Immature natural killer cell (primary cell): ENCODE measurements around the gene DOCK4. TPM values are rescaled to one million over a fixed set of nuclear protein-coding genes. Genes with fewer than 3 reads are reported as not detected.

Source experiments
- DNase-seq, 3 donors: peaks; one replicate each; pipeline ENCODE4 v3.0.0; 2022; ENCODE audit warnings: mixed read lengths in 1 of 3
- H3K27ac Mint-ChIP-seq, 6 donors: one replicate each; pipeline ENCODE4 v1.8.0; 2020; ENCODE audit warnings: mixed read lengths in 6 of 6, mild to moderate bottlenecking in 5 of 6, inconsistent platforms in 4 of 6, moderate library complexity in 3 of 6
- H3K27me3 Mint-ChIP-seq, 3 donors: one replicate each; pipeline ENCODE4 v1.8.0; 2020 to 2021; ENCODE audit warnings: low read depth in 3 of 3, mild to moderate bottlenecking in 3 of 3, mixed read lengths in 3 of 3, moderate library complexity in 3 of 3, inconsistent platforms in 1 of 3
- H3K36me3 Mint-ChIP-seq, 3 donors: one replicate each; pipeline ENCODE4 v1.8.0; 2020; ENCODE audit warnings: mixed read lengths in 3 of 3, inconsistent platforms in 2 of 3, mild to moderate bottlenecking in 2 of 3
- H3K4me1 Mint-ChIP-seq, 2 donors: one replicate each; pipeline ENCODE4 v1.8.0; 2020; ENCODE audit warnings: inconsistent platforms in 2 of 2, mild to moderate bottlenecking in 2 of 2, mixed read lengths in 2 of 2, moderate library complexity in 1 of 2
- H3K4me3 Mint-ChIP-seq, 5 donors: one replicate each; pipeline ENCODE4 v1.8.0; 2020; ENCODE audit warnings: mild to moderate bottlenecking in 5 of 5, mixed read lengths in 5 of 5, inconsistent platforms in 3 of 5, moderate library complexity in 3 of 5
- H3K9me3 Mint-ChIP-seq, 6 donors: one replicate each; pipeline ENCODE4 v1.8.0; 2020; ENCODE audit warnings: mild to moderate bottlenecking in 6 of 6, mixed read lengths in 6 of 6, inconsistent platforms in 4 of 6, moderate library complexity in 3 of 6
- polyA plus RNA-seq, 3 donors: library from polyadenylated mRNA; unstranded; fragments of 300-500 nt; fragmentation: Illumina TruSeq; gene quantifications; one replicate each; pipeline ENCODE4 v1.2.3, GENCODE V29; 2021

DOCK4 gene
- polyA plus RNA-seq, 3 donors from 2014 or later, result 0.18 TPM; not detected in 2

DNA sequence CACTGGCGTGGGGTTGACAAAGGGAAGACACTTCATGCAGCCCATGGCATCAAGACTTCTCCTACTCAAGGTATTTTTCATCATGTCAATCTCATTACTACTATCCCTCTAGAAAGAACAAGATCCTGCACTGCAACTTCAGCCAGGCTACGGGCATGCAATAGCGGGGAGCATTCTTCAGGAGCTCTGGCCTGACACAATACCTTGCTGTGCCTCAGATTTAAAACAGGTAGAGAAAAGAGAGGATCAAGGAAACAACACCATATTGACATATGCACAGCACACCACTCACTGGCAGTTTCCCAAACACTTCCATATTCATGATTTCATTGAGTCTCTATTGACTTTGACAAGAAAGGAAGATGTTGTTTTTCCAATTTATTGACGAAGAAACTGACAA is 51.5 kb downstream of the DOCK4 start:
- no peak overlapping the region for H3K27ac Mint-ChIP-seq
- H3K4me1 Mint-ChIP-seq, result peaks cover 0 to 6% of the 10 kb centered on the region in 2 donors
- peaks cover 2 to 7% (median 3%) of the 10 kb centered on the region in 3 donors for H3K27me3 Mint-ChIP-seq
- no peak for DNase-seq
- no peaks in the 10 kb centered on the region for H3K9me3 Mint-ChIP-seq
- no peak overlapping the region for H3K4me3 Mint-ChIP-seq
- H3K36me3 Mint-ChIP-seq, result no peaks in the 10 kb centered on the region

DNA sequence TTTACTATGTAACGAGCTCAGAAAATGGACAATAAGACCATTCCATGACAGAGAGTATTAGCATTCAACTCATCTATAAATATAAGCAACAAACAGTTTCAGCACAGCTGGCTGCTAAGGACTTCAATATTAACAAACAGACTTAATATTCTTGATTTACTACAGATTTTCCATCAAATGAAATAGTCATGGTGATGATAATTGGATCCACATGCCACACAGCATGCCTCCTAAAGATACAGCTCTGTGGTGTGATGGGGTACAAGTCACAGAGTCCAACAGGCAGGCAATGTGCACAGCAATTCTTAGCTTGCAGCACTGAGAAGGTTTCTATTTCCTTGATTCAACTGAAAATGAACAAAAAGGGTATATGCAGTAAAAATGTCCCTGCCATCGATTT is 54.0 kb downstream of the DOCK4 start:
- DNase-seq, result no peak
- H3K9me3 Mint-ChIP-seq, result peaks cover 0 to 2% (median 0%) of the 10 kb centered on the region in 6 donors
- no peaks in the 10 kb centered on the region for H3K36me3 Mint-ChIP-seq
- H3K4me1 Mint-ChIP-seq, result peaks cover 0 to 4% of the 10 kb centered on the region in 2 donors
- H3K27me3 Mint-ChIP-seq, result peaks cover 2 to 5% (median 3%) of the 10 kb centered on the region in 3 donors
- no peak overlapping the region for H3K4me3 Mint-ChIP-seq
- H3K27ac Mint-ChIP-seq, result no peak overlapping the region

DNA sequence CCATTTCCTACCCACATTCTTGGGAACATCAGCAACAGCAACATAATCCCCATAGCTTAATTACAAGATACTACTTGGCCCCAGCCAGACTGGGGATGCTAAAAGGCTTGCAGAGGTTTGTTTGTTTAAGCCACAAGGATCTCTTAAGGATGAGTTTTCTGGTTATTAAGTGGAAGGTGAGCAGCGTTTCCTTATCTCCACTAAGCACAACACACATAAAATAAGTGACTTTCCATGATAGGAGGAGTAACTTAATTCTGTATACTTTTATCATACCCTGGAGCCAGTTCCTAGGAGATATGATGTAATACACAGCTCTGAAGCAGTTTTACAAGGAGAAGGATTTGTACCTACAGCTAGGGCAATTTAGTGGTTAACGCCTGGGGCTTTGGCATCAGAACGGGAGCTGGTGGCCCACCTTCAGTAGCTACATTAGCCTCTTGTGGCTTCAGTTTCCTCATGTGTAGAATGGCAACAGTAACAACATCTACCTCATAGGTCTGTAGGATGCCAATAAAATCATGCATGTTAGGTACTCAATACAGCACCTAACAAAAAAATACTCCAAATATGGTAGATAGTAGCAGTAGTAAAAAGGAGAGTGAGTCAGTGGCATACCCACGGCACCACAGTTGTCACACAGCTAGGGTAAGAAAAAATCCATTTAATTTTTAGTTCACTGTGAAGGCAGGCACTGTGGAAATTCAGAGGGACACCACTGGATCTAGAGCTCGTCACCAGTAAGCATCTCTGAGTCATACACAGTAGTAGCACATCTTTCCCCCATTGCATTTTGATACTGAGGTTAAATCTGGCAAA is 55.2 kb downstream of the DOCK4 start:
- Mint-ChIP-seq H3K27ac (no peak overlapping the region), H3K4me1 (no peaks in the 10 kb centered on the region)
- DNase-seq, result no peak

DNA sequence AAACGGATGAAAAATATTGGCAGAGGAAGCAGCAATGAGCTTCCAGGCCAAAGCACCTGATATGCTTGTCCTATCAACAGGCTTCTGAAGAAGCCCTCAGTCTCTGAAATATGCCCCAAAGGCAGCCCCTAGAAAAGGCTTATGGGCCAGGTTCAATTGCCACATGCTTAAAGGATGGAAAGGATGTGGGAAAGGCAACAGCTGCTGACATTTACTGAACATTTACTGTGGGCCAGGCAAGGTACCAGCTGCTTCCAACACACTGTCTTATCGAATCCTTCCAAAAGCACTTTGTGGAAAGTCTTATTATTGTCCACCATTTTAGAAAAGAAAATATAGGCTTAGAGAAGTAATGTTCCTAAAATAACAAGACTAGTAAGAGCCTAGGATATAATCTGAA is 56.5 kb downstream of the DOCK4 start:
- Mint-ChIP-seq H3K36me3 (no peaks in the 10 kb centered on the region), H3K4me1 (no peaks in the 10 kb centered on the region), H3K27ac (no peak overlapping the region), H3K9me3 (peaks cover 0 to 2% (median 0%) of the 10 kb centered on the region in 6 donors), H3K4me3 (no peak overlapping the region), H3K27me3 (peaks cover 1 to 5% (median 3%) of the 10 kb centered on the region in 3 donors)
- DNase-seq, result no peak

More for the DNA sequence above, 55.2 kb downstream of the DOCK4 start:
- Mint-ChIP-seq H3K4me3 (no peak overlapping the region), H3K27me3 (peaks cover 2 to 3% (median 3%) of the 10 kb centered on the region in 3 donors), H3K9me3 (peaks cover 0 to 2% (median 0%) of the 10 kb centered on the region in 6 donors), H3K36me3 (no peaks in the 10 kb centered on the region)

DNA sequence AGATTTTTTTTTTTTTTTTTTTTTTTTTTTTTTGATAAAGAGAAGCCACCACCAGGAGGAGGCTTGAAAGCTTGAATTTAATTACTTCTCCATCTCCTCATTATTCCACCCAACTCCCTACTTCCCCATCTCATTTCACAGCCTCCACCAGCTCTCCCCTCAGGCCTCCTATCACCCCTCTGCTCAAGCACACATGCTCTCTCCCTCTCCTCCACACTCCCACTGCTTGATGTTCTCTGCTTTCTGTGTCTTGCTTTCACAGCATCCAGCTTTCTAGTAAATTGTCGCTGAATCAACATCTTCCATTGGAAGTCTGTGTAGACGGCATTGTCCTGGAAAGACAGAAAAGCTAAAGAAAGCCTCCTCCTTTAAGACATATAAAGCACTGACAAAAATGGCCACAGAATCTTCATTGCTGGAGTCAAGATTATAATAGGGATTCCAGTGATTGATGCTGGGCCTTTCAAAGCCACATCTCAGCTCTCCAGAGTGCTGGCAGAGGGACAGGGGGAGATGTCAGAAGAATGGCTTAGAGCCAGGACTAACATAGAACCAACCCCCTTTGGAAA is 58.3 kb downstream of the DOCK4 start:
- no peaks in the 10 kb centered on the region for H3K4me1 Mint-ChIP-seq

DNA sequence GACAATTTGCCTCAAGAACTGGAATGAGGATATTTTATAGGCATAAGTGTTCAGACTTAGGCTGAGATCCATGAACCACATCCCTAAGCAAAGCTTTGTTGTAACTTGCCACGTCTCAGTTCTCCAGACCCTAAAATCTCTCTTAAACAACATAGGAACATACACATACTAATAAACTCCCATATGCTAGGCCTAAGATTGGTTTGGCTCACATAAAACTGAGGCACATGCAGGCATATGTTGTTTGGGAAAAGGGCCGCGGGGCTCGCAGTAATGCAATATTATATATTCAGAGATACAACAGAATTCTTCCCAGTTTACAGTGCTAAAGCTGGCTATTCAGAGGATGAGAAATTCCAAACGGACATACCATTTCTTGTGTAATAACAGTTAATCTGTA is 61.0 kb downstream of the DOCK4 start:
- H3K27me3 Mint-ChIP-seq, result peaks cover 0 to 9% (median 0%) of the 10 kb centered on the region in 3 donors
- H3K9me3 Mint-ChIP-seq, result peaks cover 0 to 2% (median 0%) of the 10 kb centered on the region in 6 donors
- DNase-seq, result no peak
- no peak overlapping the region for H3K27ac Mint-ChIP-seq
- H3K4me3 Mint-ChIP-seq, result no peak overlapping the region
- H3K36me3 Mint-ChIP-seq, result no peaks in the 10 kb centered on the region
- no peaks in the 10 kb centered on the region for H3K4me1 Mint-ChIP-seq

More for the DNA sequence above, 58.3 kb downstream of the DOCK4 start:
- Mint-ChIP-seq H3K4me3 (no peak overlapping the region), H3K36me3 (no peaks in the 10 kb centered on the region), H3K9me3 (peaks cover 0 to 2% (median 0%) of the 10 kb centered on the region in 6 donors), H3K27me3 (peaks cover 1 to 5% (median 2%) of the 10 kb centered on the region in 3 donors), H3K27ac (no peak overlapping the region)
- DNase-seq, result no peak

DNA sequence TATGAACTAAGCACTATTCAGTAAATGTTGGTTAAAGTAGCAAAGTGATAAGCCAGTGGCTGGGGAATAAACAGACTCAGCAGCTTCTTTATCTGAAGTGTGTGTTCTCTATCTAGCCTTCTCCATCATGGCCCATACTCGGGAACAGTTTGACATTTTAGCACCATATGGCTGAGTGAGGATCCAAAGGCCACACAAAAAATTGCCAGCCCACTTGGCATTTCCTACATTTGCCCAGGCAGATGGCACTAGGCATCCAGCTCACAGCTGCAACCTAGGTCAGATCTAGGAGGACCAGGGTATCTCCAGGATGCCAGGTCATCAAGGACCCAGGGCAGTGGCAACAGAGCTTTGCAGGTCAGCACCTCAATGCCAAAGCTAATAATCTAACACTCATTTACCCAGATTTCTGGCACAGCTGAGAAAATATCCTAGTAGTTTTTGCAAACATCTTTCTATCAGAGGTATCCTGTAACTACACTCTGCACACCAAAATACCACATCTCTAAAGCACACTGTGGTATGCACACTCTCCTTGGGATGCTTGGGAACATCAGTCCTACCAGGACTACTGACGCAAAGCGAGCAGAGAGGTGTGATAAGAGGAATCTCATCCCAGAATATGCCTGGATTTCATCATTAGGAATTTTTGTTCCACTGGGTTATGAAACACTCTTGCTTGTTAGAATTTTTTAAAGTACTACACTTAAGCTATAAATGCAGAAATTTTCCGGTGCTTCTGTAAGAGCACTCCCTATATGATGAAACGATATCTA is 61.7 kb downstream of the DOCK4 start:
- Mint-ChIP-seq H3K4me1 (no peaks in the 10 kb centered on the region), H3K9me3 (peaks cover 0 to 2% (median 0%) of the 10 kb centered on the region in 6 donors), H3K36me3 (no peaks in the 10 kb centered on the region), H3K4me3 (no peak overlapping the region), H3K27ac (no peak overlapping the region), H3K27me3 (peaks cover 0 to 7% (median 2%) of the 10 kb centered on the region in 3 donors)
- no peak for DNase-seq

DNA sequence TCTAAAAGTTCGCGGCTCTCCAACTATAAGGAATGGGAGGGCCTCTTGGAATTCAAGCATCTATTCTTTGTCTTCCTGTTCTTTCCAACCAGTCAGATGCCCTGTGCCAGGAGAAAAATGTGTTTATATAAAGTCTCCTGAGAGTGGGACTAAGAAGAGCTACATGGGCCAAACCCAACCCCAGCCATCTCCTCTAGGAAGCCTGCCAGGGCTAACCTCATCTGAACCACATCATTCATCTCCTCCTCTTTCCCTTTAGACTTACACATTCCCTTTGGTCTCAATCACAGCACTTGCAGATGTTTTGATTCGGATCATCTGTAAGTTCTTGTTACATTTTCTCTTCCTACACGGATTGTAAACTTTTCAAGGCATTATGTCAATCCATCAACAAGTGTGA is 62.6 kb downstream of the DOCK4 start:
- Mint-ChIP-seq H3K27me3 (peaks cover 0 to 8% (median 2%) of the 10 kb centered on the region in 3 donors), H3K27ac (no peak overlapping the region), H3K4me3 (no peak overlapping the region), H3K9me3 (peaks cover 0 to 2% (median 0%) of the 10 kb centered on the region in 6 donors), H3K4me1 (no peaks in the 10 kb centered on the region), H3K36me3 (no peaks in the 10 kb centered on the region)
- no peak for DNase-seq

DNA sequence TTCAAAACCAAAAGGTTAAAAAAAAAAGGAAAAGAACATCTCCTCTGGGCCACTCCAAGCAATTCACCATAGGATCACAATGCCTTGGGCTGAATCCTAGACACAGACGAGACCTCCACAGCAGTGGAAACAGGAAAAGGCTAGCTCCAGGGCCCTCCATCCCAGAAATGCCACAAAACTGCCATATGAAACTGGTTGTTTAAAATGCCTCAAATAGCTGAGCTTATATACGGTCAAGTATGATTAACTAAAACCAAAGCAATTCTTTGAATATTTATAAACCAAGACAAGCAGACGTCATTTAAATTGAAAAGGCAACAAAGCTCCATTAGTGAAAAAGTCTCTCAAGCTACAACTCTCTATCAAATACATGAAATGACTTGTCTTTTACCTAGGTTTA is 63.1 kb downstream of the DOCK4 start:
- H3K27ac Mint-ChIP-seq, result no peak overlapping the region
- no peaks in the 10 kb centered on the region for H3K36me3 Mint-ChIP-seq
- peaks cover 0 to 2% (median 0%) of the 10 kb centered on the region in 6 donors for H3K9me3 Mint-ChIP-seq
- no peak overlapping the region for H3K4me3 Mint-ChIP-seq
- no peak for DNase-seq
- peaks cover 0 to 8% (median 2%) of the 10 kb centered on the region in 3 donors for H3K27me3 Mint-ChIP-seq
- no peaks in the 10 kb centered on the region for H3K4me1 Mint-ChIP-seq

DNA sequence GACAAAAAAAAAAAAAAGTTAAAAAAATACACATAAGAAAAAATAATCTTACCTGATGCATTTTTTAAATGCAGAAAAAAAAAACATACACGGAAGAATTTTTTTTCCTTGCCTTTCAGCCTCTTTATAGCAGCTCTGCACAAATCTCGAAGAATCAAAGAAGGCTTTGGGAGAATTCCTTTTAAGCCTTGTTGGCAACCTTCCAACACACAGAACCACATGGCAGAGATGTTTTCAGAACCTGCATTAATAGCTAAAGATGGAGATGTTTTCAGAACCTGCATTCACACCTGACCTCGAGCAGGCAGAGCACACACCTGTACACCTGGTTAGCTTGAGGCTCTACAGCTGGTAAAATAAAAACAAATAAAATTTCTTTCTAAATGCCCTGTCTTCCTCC is 65.6 kb downstream of the DOCK4 start:
- DNase-seq, result no peak
- Mint-ChIP-seq H3K27me3 (peaks cover 0 to 8% (median 2%) of the 10 kb centered on the region in 3 donors), H3K4me3 (no peak overlapping the region), H3K9me3 (no peaks in the 10 kb centered on the region), H3K27ac (no peak overlapping the region), H3K4me1 (no peaks in the 10 kb centered on the region), H3K36me3 (no peaks in the 10 kb centered on the region)

DNA sequence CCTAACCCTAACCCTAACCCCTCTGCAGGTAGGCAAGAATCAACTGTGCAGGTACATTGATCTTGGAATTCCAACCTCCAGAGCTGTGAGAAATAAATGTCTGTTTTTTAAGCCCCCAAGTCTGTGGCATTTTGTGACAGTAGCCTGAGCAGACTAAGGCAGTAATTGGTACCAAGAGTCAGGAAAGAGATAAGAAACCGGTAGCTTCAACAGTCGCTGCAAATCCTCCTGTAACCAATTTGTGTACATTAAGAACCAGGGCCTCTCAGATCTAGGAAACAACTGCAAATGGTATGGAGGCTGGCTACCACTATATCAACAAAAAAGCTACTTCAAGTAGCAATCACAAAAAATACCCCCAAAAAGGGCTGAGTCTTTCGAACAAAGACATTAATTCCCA is 67.3 kb downstream of the DOCK4 start:
- no peak overlapping the region for H3K27ac Mint-ChIP-seq
- peaks cover 0 to 5% (median 4%) of the 10 kb centered on the region in 3 donors for H3K27me3 Mint-ChIP-seq
- H3K4me3 Mint-ChIP-seq, result no peak overlapping the region
- H3K36me3 Mint-ChIP-seq, result no peaks in the 10 kb centered on the region
- no peaks in the 10 kb centered on the region for H3K4me1 Mint-ChIP-seq
- no peak for DNase-seq
- H3K9me3 Mint-ChIP-seq, result no peaks in the 10 kb centered on the region

DNA sequence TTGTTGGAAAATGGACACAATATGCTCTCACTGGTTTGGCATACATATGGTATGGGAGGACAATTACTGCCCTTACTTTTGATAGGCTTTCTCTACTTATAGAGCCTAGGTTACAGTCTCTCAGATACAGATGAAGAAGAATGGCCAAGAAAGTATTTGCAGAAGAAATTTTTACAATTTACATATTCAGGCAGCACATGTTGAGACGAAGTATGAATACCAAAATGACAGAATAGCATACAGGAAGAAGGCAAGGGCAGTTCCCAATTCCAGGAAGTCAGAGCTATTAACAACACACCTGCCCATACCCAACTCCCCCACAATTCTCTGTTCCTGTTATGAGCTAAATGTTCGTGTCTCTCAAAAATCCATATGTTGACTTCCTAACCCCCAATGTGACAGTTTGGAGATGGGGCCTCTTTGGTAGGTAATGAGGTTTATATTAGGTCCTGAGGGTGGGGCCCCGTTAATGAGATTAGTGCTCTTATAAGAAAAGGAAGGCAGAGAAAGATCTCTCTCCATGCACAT is 67.8 kb downstream of the DOCK4 start:
- DNase-seq, result no peak
- no peak overlapping the region for H3K4me3 Mint-ChIP-seq
- H3K36me3 Mint-ChIP-seq, result no peaks in the 10 kb centered on the region
- no peak overlapping the region for H3K27ac Mint-ChIP-seq
- peaks cover 0 to 5% (median 4%) of the 10 kb centered on the region in 3 donors for H3K27me3 Mint-ChIP-seq
- no peaks in the 10 kb centered on the region for H3K4me1 Mint-ChIP-seq
- no peaks in the 10 kb centered on the region for H3K9me3 Mint-ChIP-seq

DNA sequence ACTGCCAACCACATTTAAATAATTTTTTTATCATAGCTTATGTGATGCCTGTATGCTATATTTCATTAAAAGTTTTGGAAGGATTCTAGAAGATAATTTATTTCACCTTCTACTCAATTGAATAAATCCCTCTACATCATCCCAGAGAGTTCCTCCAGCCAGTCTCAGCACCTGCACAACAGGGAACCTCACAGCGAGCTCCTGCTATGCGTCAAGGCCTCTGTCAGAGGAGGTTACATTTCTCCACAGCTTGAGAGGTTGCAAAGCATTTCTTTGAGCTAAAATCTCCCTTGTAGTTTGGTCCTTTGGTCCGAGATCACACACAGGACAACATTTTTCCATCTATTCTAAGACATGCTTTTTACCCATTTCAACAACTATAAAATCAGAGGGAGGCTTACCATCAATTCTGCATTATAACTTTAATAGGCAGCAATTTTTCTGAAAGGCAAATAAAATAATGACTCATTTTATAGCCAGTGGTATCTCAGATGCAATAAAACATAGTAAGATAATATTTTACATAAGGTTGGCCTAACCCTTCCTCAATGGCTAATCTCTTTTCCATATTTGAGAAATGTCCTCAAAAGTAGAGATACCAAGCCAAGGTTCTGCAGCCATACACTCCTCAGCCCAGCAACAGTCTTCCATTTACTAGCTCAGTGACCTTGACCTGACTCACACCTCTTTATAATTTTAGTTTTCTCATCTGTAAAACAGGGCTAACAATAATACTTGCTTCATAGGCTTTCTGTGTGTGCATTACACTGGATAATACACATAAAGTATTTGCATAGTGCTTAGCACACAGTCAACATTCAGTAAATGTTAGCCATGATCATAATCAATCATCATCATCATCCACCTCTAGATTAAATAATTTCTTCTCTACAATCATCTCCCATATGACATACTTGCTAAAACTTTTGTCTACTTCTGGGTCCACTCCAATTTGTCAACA is 68.8 kb downstream of the DOCK4 start:
- peaks cover 0 to 7% (median 4%) of the 10 kb centered on the region in 3 donors for H3K27me3 Mint-ChIP-seq
- no peak for DNase-seq
- H3K4me3 Mint-ChIP-seq, result no peak overlapping the region
- H3K9me3 Mint-ChIP-seq, result no peaks in the 10 kb centered on the region
- H3K27ac Mint-ChIP-seq, result no peak overlapping the region
- H3K4me1 Mint-ChIP-seq, result no peaks in the 10 kb centered on the region
- no peaks in the 10 kb centered on the region for H3K36me3 Mint-ChIP-seq
